HG02571 (cell line): Measurements from ENCODE around the gene TYMP.
"Not testable (repeated sequence)": the region's sequence is repeated elsewhere in the genome, so short reads cannot be mapped to it uniquely, and the experiment has no call there.

Experiments used
- ATAC-seq: cut with Tn5 transposase; IDR thresholded peaks from one replicate; pipeline ENCODE4 v1.9.1; 2021; ENCODE audit warnings: mild to moderate bottlenecking, moderate library complexity; ENCODE audit not compliant: unreplicated experiment

TYMP gene

GRCh38 chr22:50525104-50525857, 4.5 kb downstream of the TYMP start, which contains the start of gene SCO2:
SCO2 (minus strand) TSS chr22:50525598; CDS start chr22:50524411, 1,187 bp downstream.
- peak; percentile 36 for ATAC-seq

- ATAC-seq: no peak
Observed at GRCh38 chr22:50524676-50525103, 5.1 kb downstream of the TYMP start.

GRCh38 chr22:50523806-50524675, 5.8 kb downstream of the TYMP start:
- ATAC-seq: no peak

- no peak for ATAC-seq
Observed at GRCh38 chr22:50523458-50523805, 6.4 kb downstream of the TYMP start.

- ATAC-seq: no peak
Observed at GRCh38 chr22:50522806-50523438, 6.9 kb downstream of the TYMP start.

- ATAC-seq: no peak
Observed at GRCh38 chr22:50522208-50522805, 7.5 kb downstream of the TYMP start.

- ATAC-seq: no peak
Observed at GRCh38 chr22:50521710-50522109, 8.1 kb downstream of the TYMP start.

- ATAC-seq: no peak
Observed at GRCh38 chr22:50520826-50521453, 8.9 kb downstream of the TYMP start.

- ATAC-seq: not testable (repeated sequence)
Observed at GRCh38 chr22:50520184-50520583, 9.6 kb downstream of the TYMP start.

GRCh38 chr22:50519151-50519550, 10.7 kb downstream of the TYMP start:
- ATAC-seq: no peak

GRCh38 chr22:50518606-50519005, 11.2 kb downstream of the TYMP start:
- no peak for ATAC-seq

GRCh38 chr22:50517495-50518260, 12.1 kb downstream of the TYMP start:
- ATAC-seq: no peak

GRCh38 chr22:50516891-50517290, 12.9 kb downstream of the TYMP start:
- ATAC-seq: no peak

GRCh38 chr22:50516068-50516467, 13.7 kb downstream of the TYMP start:
- no peak for ATAC-seq

- no peak for ATAC-seq
Observed at GRCh38 chr22:50513175-50513574, 16.6 kb downstream of the TYMP start.

GRCh38 chr22:50508897-50509296, 20.9 kb downstream of the TYMP start:
- ATAC-seq: no peak

- peak; percentile 64 for ATAC-seq
Observed at GRCh38 chr22:50507991-50508884, 21.6 kb downstream of the TYMP start, which contains the start of gene NCAPH2. NCAPH2 (plus strand) TSS chr22:50508224; CDS start chr22:50508338, 114 bp downstream.

- ATAC-seq: peak; percentile 44
Observed at GRCh38 chr22:50507421-50507990, 22.3 kb downstream of the TYMP start, which contains the start of gene LMF2. LMF2 (minus strand) TSS chr22:50507702; CDS start chr22:50507675, 27 bp downstream.
